IMR-90 (cell line): ENCODE results near the gene XRCC3.

ENCODE experiments used
- BHLHE40 ChIP-seq: fragments of 150-350 bp; IDR thresholded peaks from 2 replicates; pipeline ENCODE4 v1.6.1; 2016; ENCODE audit warnings: mild to moderate bottlenecking, low read depth, low read length
- CEBPB ChIP-seq: IDR thresholded peaks from 2 replicates; pipeline ENCODE4 v1.6.1; 2012; ENCODE audit warnings: low read depth, low read length, improper control_type of control experiment
- CTCF ChIP-seq: conservative IDR thresholded peaks from 2 replicates; pipeline ENCODE4 v1.5.1; 2012; ENCODE audit warnings: mild to moderate bottlenecking, low read depth, low read length, improper control_type of control experiment
- ELK1 ChIP-seq: fragments of 150-350 bp; IDR thresholded peaks from 2 replicates; pipeline ENCODE4 v1.6.1; 2016; ENCODE audit warnings: low read depth, mild to moderate bottlenecking, low read length, moderate library complexity, borderline replicate concordance
- MAZ ChIP-seq: IDR thresholded peaks from 2 replicates; pipeline ENCODE4 v1.6.1; 2012; ENCODE audit warnings: low read depth, mild to moderate bottlenecking, low read length, improper control_type of control experiment, moderate library complexity, borderline replicate concordance
- MXI1 ChIP-seq: IDR thresholded peaks from 2 replicates; pipeline ENCODE4 v1.6.1; 2012; ENCODE audit warnings: low read depth, mild to moderate bottlenecking, low read length, moderate library complexity, borderline replicate concordance
- NFE2L2 ChIP-seq: fragments of 150-350 bp; IDR thresholded peaks from 2 replicates; pipeline ENCODE4 v1.6.1; 2016; ENCODE audit warnings: low read depth, mild to moderate bottlenecking, low read length
- POLR2A ChIP-seq: IDR thresholded peaks from 2 replicates; pipeline ENCODE4 v1.6.1; 2012; ENCODE audit warnings: mild to moderate bottlenecking, low read depth, low read length
- RFX5 ChIP-seq: IDR thresholded peaks from 2 replicates; pipeline ENCODE4 v1.8.0; 2012; ENCODE audit warnings: low read depth, mild to moderate bottlenecking, low read length, moderate library complexity
- USF2 ChIP-seq: fragments of 150-350 bp; IDR thresholded peaks from 2 replicates; pipeline ENCODE4 v1.6.1; 2017; ENCODE audit warnings: mild to moderate bottlenecking, antibody characterized with exemption, low read length, low read depth

- no peak for TF ChIP-seq POLR2A
- TF ChIP-seq CTCF, result no peak
- no peak for TF ChIP-seq BHLHE40
- TF ChIP-seq NFE2L2, result no peak
- TF ChIP-seq CEBPB, result no peak
- no peak for TF ChIP-seq ELK1
- TF ChIP-seq MXI1, result no peak
- no peak for TF ChIP-seq MAZ
- TF ChIP-seq USF2, result no peak
- no peak for TF ChIP-seq RFX5
These were observed 21.7 kb downstream of the XRCC3 start for GRCh38 chr14:103693515-103693914.
